Endothelial cell (in vitro differentiated cells): ENCODE data around the gene CERK. TPM values are rescaled to one million over a fixed set of nuclear protein-coding genes. Genes with fewer than 3 reads are reported as not detected.

Experiments
- DNase-seq: peaks from one replicate; pipeline ENCODE4 v3.0.0; 2021; ENCODE audit warnings: low spot score
- H3K27ac Mint-ChIP-seq: one replicate; pipeline ENCODE4 v1.8.0; 2021; ENCODE audit warnings: mixed read lengths, inconsistent platforms; ENCODE audit not compliant: unreplicated experiment
- H3K27me3 Mint-ChIP-seq: one replicate; pipeline ENCODE4 v1.8.0; 2021; ENCODE audit warnings: mild to moderate bottlenecking, moderate library complexity, mixed read lengths, inconsistent platforms; ENCODE audit not compliant: unreplicated experiment
- H3K36me3 Mint-ChIP-seq: one replicate; pipeline ENCODE4 v1.8.0; 2021; ENCODE audit warnings: mild to moderate bottlenecking, low read depth, mixed read lengths, inconsistent platforms; ENCODE audit not compliant: unreplicated experiment
- H3K4me1 Mint-ChIP-seq: one replicate; pipeline ENCODE4 v1.8.0; 2021; ENCODE audit warnings: mild to moderate bottlenecking, mixed read lengths, inconsistent platforms; ENCODE audit not compliant: unreplicated experiment
- H3K4me3 Mint-ChIP-seq: one replicate; pipeline ENCODE4 v1.8.0; 2021; ENCODE audit warnings: mild to moderate bottlenecking, mixed read lengths, inconsistent platforms; ENCODE audit not compliant: unreplicated experiment
- H3K9me3 Mint-ChIP-seq: one replicate; pipeline ENCODE4 v1.8.0; 2021; ENCODE audit warnings: mixed read lengths, inconsistent platforms; ENCODE audit not compliant: unreplicated experiment
- CTCF ChIP-seq: fragments of 200-600 bp; sonication (generic); IDR thresholded peaks from one replicate; pipeline ENCODE4 v1.5.0; 2021; ENCODE audit warnings: antibody characterized with exemption; ENCODE audit not compliant: unreplicated experiment
- total RNA-seq: library from RNA; stranded (reverse); fragmentation: NEBNext Ultra II Directional; extraction: Animal tissue kit (Norgen Biotek cat#: 25700); gene quantifications from one replicate; pipeline ENCODE4 v1.2.1, GENCODE V29; 2021; ENCODE audit not compliant: unreplicated experiment

The CERK gene
- total RNA-seq, 1 donor from 2014 or later = 57.7 TPM

- Mint-ChIP-seq H3K36me3 (peaks cover 11% of the 10 kb centered on the region), H3K27ac (no peak overlapping the region), H3K27me3 (peaks cover 10% of the 10 kb centered on the region), H3K4me1 (no peaks in the 10 kb centered on the region), H3K9me3 (no peaks in the 10 kb centered on the region), H3K4me3 (no peak overlapping the region)
- DNase-seq = no peak
- TF ChIP-seq CTCF = no peak
Observed at GRCh38 chr22:46662226-46662625, 75.8 kb downstream of the CERK start.

GRCh38 chr22:46661221-46661851 is 76.7 kb downstream of the CERK start:
- TF ChIP-seq CTCF = no peak
- Mint-ChIP-seq H3K27ac (no peak overlapping the region), H3K9me3 (no peaks in the 10 kb centered on the region), H3K4me1 (no peaks in the 10 kb centered on the region), H3K36me3 (peaks cover 10% of the 10 kb centered on the region), H3K27me3 (peaks cover 10% of the 10 kb centered on the region), H3K4me3 (no peak overlapping the region)
- DNase-seq = no peak

- Mint-ChIP-seq H3K9me3 (no peaks in the 10 kb centered on the region), H3K27me3 (peaks cover 10% of the 10 kb centered on the region), H3K4me3 (no peak overlapping the region), H3K27ac (no peak overlapping the region), H3K36me3 (peaks cover 8% of the 10 kb centered on the region), H3K4me1 (no peaks in the 10 kb centered on the region)
- TF ChIP-seq CTCF = no peak
- no peak for DNase-seq
Observed at GRCh38 chr22:46660604-46661201, 77.3 kb downstream of the CERK start.

- H3K36me3 Mint-ChIP-seq = peaks cover 5% of the 10 kb centered on the region
- TF ChIP-seq CTCF = no peak
- no peaks in the 10 kb centered on the region for H3K9me3 Mint-ChIP-seq
- peaks cover 11% of the 10 kb centered on the region for H3K27me3 Mint-ChIP-seq
- DNase-seq = no peak
- H3K4me1 Mint-ChIP-seq = no peaks in the 10 kb centered on the region
- no peak overlapping the region for H3K4me3 Mint-ChIP-seq
- no peak overlapping the region for H3K27ac Mint-ChIP-seq
Observed at GRCh38 chr22:46659791-46660186, 78.3 kb downstream of the CERK start.

GRCh38 chr22:46659059-46659790 is 78.8 kb downstream of the CERK start:
- peaks cover 5% of the 10 kb centered on the region for H3K36me3 Mint-ChIP-seq
- H3K9me3 Mint-ChIP-seq = no peaks in the 10 kb centered on the region
- TF ChIP-seq CTCF = no peak
- no peaks in the 10 kb centered on the region for H3K4me1 Mint-ChIP-seq
- no peak overlapping the region for H3K4me3 Mint-ChIP-seq
- peaks cover 12% of the 10 kb centered on the region for H3K27me3 Mint-ChIP-seq
- DNase-seq = no peak
- no peak overlapping the region for H3K27ac Mint-ChIP-seq
